Measurements from ENCODE around the gene ZFP57. TPM values are rescaled to one million over a fixed set of nuclear protein-coding genes. Genes with fewer than 3 reads are reported as not detected.

ZFP57 gene
- total and polyA plus RNA-seq, 2 experiments from 2014 or later: 0.59 to 0.84 TPM

GRCh38 chr6:29656157-29656556 lies 24.8 kb downstream of the ZFP57 start (continued):
- TF ChIP-seq REST (IDR thresholded peaks at IDR 0.05; ENCODE audit: unreplicated experiment) (no peak), CREB1 (CRISPR knock-in tag; IDR thresholded peaks at IDR 0.05; ENCODE audit: low read depth) (no peak), ZNF114 (CRISPR knock-in tag; IDR thresholded peaks at IDR 0.05) (no peak), NANOG (IDR thresholded peaks at IDR 0.05; ENCODE audit: borderline replicate concordance) (no peak), ZNF331 (CRISPR knock-in tag; IDR thresholded peaks at IDR 0.05; ENCODE audit: low read depth) (no peak), JUNB (IDR thresholded peaks at IDR 0.05; ENCODE audit: unreplicated experiment) (no peak)
- TF ChIP-seq, protein P1, sequence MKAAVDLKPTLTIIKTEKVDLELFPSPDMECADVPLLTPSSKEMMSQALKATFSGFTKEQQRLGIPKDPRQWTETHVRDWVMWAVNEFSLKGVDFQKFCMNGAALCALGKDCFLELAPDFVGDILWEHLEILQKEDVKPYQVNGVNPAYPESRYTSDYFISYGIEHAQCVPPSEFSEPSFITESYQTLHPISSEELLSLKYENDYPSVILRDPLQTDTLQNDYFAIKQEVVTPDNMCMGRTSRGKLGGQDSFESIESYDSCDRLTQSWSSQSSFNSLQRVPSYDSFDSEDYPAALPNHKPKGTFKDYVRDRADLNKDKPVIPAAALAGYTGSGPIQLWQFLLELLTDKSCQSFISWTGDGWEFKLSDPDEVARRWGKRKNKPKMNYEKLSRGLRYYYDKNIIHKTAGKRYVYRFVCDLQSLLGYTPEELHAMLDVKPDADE (IDR thresholded peaks at IDR 0.05): no peak

DNA sequence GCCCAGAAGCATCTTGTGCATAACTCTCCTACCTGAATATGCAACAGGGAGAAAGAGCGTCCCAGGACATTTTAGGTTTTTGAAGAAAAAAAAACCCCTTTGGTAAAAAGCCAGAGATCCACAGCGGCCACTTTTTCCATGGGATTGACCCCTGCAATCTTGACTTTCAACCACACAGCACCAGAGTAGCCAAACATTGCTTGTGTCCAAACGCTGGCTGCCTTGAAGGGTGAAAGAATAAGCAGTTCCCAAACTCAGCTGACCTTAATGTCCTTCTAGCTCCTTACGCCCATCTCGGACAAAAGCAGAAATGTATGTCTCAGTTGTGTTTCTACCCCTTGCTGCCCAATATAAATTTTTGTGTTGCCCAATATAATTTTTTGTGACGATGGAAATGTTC lies 25.3 kb downstream of the ZFP57 start:
- Histone ChIP-seq H3K27me3 (ENCODE audit: insufficient read depth) (no peaks in the 10 kb centered on the region), H3K79me2 (replicated peaks; ENCODE audit: insufficient read depth) (no peaks in the 10 kb centered on the region), H2AFZ (peak overlapping the region; percentile 64; the same call in 1 of the 2 replicates), H3K4me1 (ENCODE audit: insufficient read depth) (peaks cover 14% of the 10 kb centered on the region), H3K36me3 (ENCODE audit: insufficient read depth) (no peaks in the 10 kb centered on the region), H4K20me1 (replicated peaks; ENCODE audit: insufficient read depth) (no peaks in the 10 kb centered on the region), H3K4me3 (no peak overlapping the region), H3F3A (replicated peaks; ENCODE audit: low read depth) (no peaks in the 10 kb centered on the region), H3K4me2 (no peak overlapping the region), H3K9me2 (ENCODE audit: insufficient read depth) (no peaks in the 10 kb centered on the region), H3K27ac (ENCODE audit: low read depth) (no peak overlapping the region)
- H3K4me3 Mint-ChIP-seq: no peak overlapping the region
- H3K9me3 Mint-ChIP-seq: no peaks in the 10 kb centered on the region
- H3K27ac Mint-ChIP-seq: no peak overlapping the region
- no peaks in the 10 kb centered on the region for H3K27me3 Mint-ChIP-seq (ENCODE audit: insufficient read depth, low read depth, poor library complexity)
- DNase-seq (ENCODE audit: low spot score): no peak
- peaks cover 29% of the 10 kb centered on the region for H3K4me1 Mint-ChIP-seq
- ATAC-seq: no peak
- TF ChIP-seq JUNB (IDR thresholded peaks at IDR 0.05; ENCODE audit: unreplicated experiment) (no peak), EZH2phosphoT487 (IDR thresholded peaks at IDR 0.05; ENCODE audit: unreplicated experiment) (no peak), REST (IDR thresholded peaks at IDR 0.05; ENCODE audit: unreplicated experiment) (no peak), STAT1 (IDR thresholded peaks at IDR 0.05; ENCODE audit: unreplicated experiment) (no peak), CTCF (conservative IDR thresholded peaks at IDR 0.05; ENCODE audit: low read depth in 2 of 2) (no peak), ZNF114 (CRISPR knock-in tag; IDR thresholded peaks at IDR 0.05) (no peak), POLR2AphosphoS5 (IDR thresholded peaks at IDR 0.05; ENCODE audit: low read depth) (no peak)
- H3K36me3 Mint-ChIP-seq (ENCODE audit: low read depth): no peaks in the 10 kb centered on the region

Measured in GM23338 (cell line).